Activated CD4-positive, alpha-beta T cell treated with anti-CD3 and anti-CD28 coated beads, Interleukin-2, Interleukin-6, amounts not matched to agents 100 ng/mL and 50 ng/mL, durations not matched to agents 16 hours and 8 hours (primary cell): Measurements from ENCODE around the gene GPD2.
"Not testable (repeated sequence)": the region's sequence is repeated elsewhere in the genome, so short reads cannot be mapped to it uniquely, and the experiment has no call there.

Experiments
- DNase-seq: peaks from one replicate; pipeline ENCODE4 v3.0.0-alpha.2; 2020

Gene GPD2

GRCh38 chr2:156476021-156476849 lies 40.1 kb downstream of the GPD2 start:
- peak; percentile 69 for DNase-seq

- peak; percentile 70 for DNase-seq
Measured at GRCh38 chr2:156476850-156477206, 40.6 kb downstream of the GPD2 start.

GRCh38 chr2:156480376-156480775 lies 44.2 kb downstream of the GPD2 start:
- DNase-seq = peak; percentile 37

GRCh38 chr2:156481312-156481711 lies 45.1 kb downstream of the GPD2 start:
- no peak for DNase-seq

- peak; percentile 33 for DNase-seq
Measured at GRCh38 chr2:156483741-156484173, 47.6 kb downstream of the GPD2 start.

- DNase-seq = no peak
Measured at GRCh38 chr2:156486147-156486546, 50.0 kb downstream of the GPD2 start.

- DNase-seq = no peak
Measured at GRCh38 chr2:156486614-156487013, 50.4 kb downstream of the GPD2 start.

GRCh38 chr2:156489195-156489594 lies 53.0 kb downstream of the GPD2 start:
- DNase-seq = peak; percentile 50

- DNase-seq = peak; percentile 65
Measured at GRCh38 chr2:156489750-156490465, 53.7 kb downstream of the GPD2 start.

GRCh38 chr2:156490466-156490840 lies 54.3 kb downstream of the GPD2 start:
- no peak for DNase-seq

GRCh38 chr2:156491176-156491575 lies 55.0 kb downstream of the GPD2 start:
- DNase-seq = no peak

GRCh38 chr2:156492979-156493378 lies 56.8 kb downstream of the GPD2 start:
- DNase-seq = peak; percentile 30

- DNase-seq = not testable (repeated sequence)
Measured at GRCh38 chr2:156495998-156496397, 59.8 kb downstream of the GPD2 start.

- DNase-seq = no peak
Measured at GRCh38 chr2:156505696-156506095, 69.5 kb downstream of the GPD2 start.

- no peak for DNase-seq
Measured at GRCh38 chr2:156511122-156511521, 74.9 kb downstream of the GPD2 start.

GRCh38 chr2:156511803-156512202 lies 75.6 kb downstream of the GPD2 start:
- DNase-seq = no peak

- DNase-seq = no peak
Measured at GRCh38 chr2:156512451-156512850, 76.3 kb downstream of the GPD2 start.

GRCh38 chr2:156513219-156513618 lies 77.0 kb downstream of the GPD2 start:
- no peak for DNase-seq

GRCh38 chr2:156517419-156517818 lies 81.2 kb downstream of the GPD2 start:
- no peak for DNase-seq

- no peak for DNase-seq
Measured at GRCh38 chr2:156518138-156518537, 82.0 kb downstream of the GPD2 start.

GRCh38 chr2:156522864-156523440 lies 86.8 kb downstream of the GPD2 start:
- DNase-seq = no peak

GRCh38 chr2:156526950-156527636 lies 90.9 kb downstream of the GPD2 start:
- peak; percentile 52 for DNase-seq

GRCh38 chr2:156528583-156528982 lies 92.4 kb downstream of the GPD2 start:
- not testable (repeated sequence) for DNase-seq
